ENCODE data around the gene CLMN.
A peak's percentile ranks its signal among the peaks of the same experiment; 100 is the strongest.

Gene CLMN

DNA sequence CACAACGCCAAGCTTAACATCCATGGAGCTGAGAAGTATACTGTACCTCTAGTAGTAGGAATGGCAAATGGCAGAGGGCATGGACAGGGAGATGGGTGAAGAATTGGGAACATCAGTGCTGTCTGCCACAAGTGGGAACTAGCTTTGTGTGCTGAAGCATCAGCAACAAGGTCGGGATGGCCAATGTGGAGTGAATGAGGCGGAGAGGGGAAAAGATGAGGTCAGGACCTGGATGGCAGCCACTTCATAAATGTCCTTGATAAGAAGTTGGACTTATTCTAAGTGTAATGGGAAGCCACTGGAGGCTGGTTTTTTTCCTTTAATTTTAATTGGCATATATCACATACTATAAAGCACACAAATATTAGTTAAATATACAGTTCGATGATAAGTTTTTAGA is 21.9 kb upstream of the CLMN start:
- DNase-seq = no peak

DNA sequence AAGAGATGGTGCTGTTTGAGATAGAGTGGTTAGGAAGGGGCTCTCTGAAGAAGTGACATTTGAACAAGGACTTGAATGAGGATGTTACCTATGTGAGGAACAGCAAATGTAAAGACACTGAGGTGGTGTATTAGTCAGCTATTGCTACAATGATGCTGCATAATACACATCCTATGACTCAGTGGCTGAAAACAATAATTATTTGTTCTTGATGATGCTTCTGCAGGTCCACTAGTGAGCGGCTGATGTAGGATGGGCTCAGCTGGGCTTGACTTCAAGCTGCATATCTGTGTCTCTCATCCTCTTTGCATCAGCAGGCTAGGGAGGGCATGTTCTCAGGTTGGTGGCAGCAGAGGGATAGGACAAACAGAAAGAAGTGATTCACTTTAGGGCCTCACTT is 21.4 kb upstream of the CLMN start:
- DNase-seq = no peak

DNA sequence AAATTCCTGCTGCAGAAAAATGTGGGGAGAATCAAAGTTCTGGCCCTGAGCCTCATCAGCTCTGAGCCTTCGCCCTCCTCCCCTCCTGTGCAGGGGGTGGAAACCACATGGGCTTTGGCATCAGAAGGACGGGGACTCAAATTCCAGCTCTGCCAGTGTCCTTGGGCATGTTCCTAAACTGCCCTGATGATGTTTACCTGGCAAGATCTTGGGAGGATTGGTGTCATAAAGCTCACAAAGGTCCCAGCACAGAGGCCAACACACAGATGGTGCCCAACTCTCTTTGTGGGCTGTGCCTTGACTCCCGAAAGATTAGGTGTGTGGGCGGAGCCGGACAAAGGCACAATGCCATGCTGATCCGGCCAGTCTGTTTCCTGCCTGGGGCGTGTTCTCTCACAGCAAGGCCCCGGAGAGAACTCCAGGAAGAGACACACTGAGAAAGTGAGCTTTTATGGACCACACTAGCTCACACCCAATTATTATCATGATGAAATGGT is 20.5 kb upstream of the CLMN start:
- no peak for DNase-seq

DNA sequence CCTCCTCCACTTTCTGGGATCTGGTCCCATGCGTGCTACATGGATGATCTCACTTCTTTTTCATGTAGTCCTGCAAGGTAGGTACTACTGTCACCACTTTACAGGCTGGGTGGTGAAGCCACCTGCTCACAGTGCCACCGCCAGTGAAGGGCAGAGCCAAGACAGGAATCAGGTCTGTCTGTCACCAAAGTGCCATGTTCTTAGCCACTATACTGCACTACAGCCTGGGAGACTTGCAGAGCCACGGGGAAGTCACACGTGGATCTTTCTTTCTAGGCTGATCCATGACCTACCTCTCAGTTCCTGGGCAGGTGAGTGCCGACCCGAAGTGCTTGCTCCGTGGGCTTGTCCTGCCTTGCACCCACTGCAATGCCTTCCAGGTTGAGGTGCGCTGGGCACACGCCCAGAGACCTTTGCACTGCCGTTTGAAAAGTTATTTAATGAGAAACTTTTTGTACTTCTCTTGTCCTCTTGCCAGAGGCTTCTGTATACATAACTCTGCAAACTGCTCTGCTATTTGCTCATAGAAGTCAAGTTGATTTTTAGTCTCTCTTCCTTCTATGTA is 19.7 kb upstream of the CLMN start:
- DNase-seq = no peak

DNA sequence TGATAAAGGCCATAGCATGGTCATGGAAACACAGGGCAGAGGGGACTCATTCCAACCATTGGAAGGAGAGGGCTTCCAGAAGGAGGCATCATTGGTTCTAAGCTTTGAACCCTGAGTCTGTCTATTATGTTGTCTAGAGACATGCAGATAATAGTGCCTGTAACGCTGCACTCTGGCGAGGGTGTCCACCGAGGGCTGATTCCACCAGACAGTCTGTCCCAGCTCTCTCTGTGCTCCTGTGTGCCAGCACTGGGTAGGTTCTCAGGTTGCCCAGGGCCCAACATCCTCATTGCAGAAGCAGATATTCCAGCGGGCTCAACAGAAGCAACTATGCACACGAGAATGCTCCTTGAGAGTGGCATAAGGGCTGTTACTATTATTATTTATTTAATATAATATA is 18.7 kb upstream of the CLMN start:
- no peak for DNase-seq

DNA sequence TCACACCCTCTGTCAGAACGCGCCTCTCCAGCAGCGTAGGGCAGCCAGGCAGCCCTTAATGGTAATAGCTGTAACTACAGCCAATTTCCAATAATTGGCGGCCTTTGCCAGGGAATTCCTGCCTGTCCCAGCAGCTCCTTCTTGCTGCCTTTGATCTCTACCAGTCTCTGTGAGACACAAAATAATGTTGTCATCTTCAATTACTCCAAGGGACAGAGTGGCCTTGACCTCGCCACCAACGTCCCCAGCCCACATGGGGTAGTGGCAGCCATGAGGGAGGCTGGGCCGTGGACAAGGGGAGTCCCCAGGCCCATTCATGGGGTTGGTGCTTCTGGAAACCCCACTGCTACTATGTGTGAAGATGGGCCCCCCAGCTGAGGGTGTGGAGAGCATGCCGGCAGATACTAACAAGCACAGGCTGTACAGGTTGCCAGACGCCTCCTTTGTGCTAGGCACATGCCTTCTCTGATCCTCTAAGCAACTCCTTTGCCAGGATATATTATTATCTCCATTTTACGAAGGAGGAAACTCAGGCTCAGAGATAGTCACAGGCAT is 17.4 kb upstream of the CLMN start:
- DNase-seq = no peak

DNA sequence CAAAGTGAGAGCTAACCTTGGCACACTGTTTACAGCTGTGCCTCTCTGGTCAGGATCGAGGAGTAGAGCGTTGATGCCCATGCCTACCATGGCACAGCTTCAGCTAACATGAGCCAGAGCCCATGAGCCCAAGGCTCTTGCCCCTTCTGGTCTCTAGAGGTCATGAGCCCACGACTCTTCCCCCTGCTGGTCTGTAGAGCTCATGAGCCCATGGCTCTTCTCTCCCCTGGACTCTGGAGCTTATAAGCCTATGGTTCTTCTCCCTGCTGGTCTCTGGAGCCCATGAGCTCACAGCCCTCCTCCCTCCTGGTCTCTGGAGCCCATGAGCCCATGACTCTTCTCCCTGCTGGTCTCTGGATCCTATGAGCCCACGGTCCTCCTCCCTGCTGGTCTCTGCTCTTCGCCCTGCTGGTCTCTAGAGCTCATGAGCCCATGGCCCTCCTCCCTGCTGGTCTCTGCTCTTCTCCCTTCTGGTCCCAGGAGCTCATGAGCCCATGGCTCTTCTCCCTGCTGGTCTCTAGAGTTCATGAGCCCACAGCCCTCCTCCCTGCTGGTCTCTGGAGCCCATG is 16.6 kb upstream of the CLMN start:
- DNase-seq = no peak

DNA sequence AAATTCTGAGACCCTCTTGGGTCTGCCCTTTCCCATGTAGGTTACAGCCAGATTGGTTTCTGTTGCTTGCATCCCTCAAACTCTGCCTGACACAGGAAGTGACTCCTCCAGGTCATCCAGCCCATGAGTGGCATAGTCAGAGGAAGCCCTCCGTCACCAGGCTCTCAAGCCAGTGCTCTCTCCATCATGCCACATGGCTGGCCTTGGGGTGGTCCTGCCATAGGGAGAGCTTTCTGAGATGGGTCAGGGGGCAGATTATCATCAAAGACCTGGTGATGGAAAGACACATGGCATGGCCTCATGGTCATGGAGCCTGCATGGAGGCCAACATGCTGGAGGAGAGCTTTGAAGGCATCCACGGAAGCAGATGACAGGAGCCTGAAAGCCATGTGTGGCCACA is 15.4 kb upstream of the CLMN start:
- no peak for DNase-seq

DNA sequence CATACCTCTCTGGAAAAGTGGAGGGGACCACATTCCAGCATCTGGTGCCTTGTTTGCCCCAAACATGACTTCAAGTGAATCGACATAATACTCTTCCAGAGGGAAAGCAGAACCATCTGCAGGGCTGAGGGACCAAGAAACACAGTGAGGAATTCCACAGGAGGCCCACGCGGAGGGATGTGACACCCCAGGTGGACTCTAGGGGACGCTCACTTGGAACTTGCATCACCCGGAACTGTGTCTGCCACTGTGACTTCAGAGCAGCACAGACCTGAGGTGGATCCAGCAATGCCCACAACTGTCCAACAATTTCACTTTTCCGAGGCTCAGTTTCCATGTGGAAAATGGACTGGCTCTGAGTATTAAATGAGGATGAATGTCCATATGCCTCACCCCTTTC is 14.3 kb upstream of the CLMN start:
- DNase-seq = no peak

DNA sequence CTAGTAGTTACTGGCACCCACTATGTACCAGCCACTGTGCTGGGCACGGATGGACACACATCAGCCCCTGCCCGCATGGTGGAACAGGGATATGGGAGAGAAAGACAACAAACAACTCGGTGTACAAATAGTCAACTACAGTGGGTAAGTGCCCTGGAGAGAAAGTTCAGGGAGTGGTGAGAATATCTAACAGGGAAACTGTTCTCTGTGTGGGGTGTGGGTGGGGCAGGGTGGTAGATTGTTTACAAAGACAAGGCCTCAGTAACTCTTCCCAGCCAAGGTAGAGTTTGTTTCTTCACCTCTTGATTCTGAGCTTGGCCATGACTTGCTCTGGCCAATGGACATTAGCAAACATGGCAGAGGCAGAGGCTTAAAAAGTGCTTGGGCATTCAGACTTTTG is 12.9 kb upstream of the CLMN start:
- DNase-seq = no peak

DNA sequence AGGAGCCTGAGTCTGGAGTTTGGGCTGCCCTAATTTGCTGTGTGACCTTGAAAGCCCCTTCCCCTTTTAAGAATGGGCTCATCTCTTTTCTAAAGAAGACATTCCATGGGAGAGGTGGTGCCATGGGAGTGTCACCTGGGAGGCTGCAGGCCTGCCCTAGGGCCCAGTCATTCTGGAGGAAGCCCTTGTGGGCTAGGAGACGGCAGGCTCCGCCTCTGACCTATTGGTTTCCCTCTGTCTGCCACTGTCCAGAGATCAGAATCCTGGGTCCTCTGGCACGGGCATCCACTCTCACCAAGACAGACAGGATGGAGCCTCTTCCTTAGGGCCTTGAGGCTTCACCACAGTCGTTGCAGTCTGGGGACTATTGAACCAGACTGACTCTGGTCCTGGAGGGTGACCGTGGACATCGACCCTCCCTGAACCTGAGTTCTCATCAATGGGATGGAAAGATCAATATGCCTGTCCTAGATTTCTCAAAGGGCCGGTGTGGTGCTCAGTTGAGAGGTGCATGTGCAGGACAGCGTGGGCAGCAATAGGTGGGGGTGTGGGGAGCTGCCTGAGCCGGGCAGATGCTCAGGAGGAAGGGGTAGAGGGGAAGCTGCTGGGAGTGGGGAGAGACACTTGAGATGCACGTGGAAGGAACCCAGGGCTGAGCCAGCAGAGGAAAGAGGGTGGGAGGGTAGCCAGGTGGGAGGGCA is 12.2 kb upstream of the CLMN start:
- DNase-seq = no peak

DNA sequence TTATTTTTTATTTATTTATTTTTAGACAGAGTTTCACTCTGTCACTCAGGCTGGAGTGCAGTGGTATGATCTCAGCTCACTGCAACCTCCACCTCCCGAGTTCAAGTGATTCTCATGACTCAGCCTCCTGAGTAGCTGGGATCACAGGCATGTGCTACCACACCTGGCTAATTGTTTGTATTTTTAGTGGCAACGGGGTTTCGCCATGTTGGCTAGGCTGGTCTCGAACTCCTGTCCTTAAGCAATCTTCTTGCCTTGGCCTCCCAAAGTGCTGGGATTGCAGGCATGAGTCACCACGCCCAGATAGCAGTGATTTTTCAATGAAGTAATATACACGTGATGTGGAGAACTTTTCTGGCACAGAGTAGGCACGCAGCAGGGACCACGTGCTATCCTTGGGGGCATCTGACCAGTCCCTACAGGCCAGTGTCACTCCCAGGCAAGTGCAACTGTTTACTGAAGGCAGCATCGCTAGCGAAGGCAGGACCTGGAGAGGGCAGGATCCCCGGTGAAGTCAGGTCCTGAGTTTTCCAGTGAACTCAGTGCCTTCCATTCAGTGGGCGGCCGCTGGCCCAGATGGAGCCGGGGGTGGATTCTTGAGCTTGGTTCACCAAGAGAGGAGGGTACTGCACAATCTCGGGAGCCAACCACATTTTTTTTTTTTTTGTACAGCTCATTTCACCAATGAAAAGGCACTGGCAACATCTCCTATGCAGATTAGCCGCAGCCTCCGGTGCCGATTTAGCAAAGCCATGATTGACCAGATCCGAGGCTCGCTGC is 11.1 kb upstream of the CLMN start:
- no peak for DNase-seq

DNA sequence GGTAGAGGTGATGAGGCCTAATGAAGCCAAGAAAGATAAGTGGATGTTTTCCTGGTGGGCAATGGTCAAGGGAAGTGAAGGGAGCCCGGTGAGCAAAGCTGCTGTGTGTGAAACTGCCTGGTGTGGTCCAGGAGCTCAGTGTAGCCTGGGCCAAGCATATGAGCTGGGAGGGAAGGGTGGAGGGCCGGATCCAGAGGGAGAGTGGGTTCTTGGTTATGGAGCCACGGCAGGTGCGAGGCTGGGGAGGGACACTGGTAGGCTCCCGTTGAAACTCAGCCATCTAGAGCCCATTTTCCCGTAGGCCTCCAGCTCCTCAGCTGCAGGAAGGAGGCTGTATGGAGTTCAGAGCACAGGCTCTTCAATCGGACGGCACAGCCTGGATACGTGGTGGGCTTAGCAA is 10.2 kb upstream of the CLMN start:
- no peak for DNase-seq

DNA sequence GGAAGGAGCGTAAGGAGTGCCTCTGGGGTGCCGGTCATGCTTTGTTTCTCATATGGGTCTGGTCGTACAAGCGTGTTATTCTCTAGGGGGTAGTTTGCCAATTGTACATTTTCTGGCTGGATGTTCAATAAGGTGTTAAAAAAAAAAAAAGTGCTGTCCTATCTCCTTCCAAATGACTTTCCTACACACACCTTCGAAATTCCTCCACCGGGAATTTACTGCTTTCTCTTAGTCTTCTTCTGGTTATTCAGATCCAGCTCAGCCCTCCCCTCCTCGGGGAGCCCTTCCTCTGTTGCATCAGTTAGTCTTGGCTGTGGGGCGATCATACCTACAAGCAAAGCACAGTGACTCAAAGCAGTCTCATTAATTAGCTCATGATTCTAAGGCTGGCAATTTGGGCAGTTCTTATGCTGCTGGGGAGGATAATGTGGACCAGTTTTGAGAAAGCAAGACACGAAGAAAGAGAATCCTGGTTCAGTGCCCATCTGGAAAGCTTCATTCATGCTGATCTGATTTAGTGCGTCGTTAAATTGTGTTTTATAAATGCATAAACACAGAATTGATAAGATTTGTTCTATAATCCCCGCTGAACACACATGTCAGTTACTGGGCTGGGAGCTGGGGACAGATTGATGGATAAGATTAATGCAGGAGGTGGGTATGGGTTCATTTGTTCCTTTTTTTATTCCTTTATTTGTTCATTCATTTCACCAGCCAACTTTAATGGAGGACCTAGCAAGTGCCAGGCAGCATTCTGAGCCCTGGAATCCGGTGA is 9.2 kb upstream of the CLMN start:
- DNase-seq = no peak

DNA sequence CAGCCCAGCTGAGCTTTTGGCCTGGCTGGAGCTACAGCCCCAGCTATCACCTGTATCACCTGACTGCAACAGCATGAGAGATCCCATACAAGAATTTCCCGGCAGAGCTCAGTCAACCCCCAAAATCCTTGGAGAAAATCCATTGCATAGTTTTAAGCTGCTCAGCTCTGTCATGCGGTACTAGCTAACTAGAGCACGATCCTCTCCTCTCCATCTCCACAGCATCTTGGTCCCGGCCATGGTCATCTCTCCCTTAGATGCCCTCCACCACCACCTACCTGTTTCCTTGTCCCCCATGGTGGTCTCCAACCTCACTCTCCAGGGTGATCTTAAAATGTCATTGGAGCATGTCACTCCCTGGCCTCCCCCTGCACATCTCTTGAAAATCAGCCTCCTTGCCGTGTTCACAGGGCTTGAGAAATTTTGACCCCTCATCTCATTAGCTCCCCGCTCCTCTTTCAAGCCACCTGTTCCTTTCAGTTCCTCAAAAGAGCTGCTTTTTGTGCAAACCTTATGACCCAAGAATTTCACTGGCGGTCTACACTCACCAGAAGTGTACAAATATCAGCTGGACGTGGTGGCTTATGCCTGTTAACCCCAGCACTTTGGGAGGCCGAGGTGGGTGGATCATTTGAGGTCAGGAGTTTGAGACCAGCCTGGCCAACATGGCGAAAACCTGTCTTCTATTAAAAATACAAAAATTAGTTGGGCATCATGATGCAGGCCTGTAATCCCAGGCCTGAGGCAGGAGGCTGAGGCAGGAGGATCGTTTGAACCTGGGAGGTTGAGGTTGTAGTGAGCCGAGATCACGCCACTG is 8.1 kb upstream of the CLMN start:
- no peak for DNase-seq

DNA sequence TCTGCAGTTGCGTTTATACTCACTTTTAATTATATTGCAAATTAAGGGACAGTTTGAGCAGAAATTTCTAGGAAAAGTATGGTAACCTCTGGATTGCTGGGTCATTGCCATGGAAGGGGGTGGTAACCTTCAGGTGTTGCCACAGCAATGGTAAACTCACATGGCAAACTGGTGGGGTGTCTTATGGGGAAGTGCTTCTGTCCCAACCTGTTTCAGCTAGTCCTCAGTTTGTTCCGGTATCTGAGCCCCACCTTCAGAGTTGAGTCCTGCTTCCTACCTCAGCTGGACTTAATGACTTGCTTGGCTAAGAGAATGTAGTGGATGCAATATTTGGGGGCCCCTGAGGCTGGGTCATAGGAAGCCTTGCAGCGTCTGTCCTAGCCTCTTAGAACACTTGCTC is 7.3 kb upstream of the CLMN start:
- DNase-seq = no peak

DNA sequence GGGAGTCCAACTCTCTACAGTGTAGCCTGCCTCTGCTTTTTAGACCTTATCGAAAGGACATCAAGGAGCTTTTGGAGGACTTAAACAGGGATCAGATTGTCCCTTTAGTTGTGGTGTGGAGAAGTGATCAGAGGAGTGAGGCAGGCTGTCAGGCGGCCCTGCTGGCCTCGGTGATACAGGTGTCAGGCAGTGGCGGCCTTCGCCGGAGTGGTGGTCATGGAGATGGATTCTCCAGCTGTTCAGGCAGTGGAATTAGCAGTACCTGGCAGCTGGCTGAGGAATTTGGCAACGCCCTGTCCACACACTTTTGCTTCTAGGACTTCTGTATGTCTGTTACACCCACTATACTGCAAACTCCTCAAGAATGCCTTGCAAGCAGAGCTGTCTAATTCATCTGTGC is 4.2 kb upstream of the CLMN start:
- DNase-seq = no peak

DNA sequence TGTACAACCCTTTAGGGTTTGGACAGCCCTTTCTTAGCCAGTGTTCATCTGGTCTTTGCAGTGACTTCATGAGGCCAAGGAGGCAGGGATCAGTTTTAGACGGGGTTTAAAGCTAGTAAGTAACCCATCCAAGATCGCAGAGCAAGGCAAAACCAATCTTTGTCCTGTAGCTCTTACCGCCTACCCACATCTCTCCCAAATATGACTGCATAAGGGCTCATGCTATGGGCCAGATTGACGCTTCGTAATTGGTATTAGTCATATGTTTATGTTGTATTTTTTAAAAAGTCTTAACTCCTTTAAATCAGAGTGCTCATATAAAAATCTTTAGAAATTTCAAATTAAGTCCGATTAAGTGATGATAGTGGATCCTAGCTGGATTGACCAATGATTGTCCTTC is 3.7 kb upstream of the CLMN start:
- DNase-seq = no peak

DNA sequence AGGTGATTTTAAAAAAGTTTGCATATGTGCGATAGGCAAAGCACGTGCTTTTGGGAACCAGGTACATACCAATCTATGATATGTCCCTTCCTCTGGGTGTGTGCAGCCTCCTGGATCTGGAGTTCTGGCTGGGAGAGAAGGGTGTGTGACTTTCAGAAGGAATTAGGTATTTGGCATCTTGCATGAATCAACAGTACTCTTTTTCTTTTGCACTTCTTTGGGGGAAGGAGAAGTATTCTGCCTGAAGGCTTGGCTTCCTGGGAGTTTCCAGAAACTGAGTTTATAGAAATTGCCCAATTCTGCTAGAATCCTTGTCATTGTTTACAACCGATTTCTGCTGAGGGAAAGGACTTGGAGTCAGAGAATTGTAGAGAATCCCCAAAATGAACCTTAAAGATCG is 2.9 kb upstream of the CLMN start:
- peak; percentile 18 for DNase-seq

DNA sequence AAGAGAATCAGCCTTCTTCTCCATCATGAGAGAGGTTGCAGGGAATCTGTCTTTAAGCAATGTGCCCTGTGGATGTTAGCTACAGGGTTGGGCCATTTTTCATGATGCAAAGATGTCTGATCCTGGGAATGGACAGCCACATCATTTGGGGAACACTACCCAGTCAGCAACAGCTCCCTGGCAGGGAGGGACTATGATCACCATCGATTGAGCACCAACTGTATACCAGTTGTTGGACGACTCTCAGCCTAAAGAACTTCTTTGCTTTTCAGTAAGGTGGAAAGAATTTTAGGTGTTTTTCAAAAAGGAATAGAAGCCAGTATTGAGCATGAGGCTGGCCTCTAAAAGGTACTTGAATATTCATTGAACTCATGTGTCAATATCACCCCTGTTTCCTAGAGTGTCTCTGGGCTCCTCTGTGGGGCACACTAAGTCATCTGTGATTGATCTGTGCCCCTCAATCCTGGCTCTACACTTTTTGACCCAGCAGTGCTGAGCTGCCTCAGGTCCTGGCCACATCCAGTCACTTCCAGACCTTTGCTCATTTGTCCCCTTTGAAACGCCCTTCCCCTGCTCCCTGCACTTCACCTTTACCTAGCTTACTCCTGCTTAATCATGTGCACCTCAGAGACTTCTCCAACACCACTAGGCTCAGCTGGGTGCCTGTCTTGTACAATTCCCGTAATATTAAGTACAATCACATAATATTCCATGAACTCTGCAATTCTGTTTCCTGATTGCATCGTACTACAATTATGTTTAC is 2.2 kb upstream of the CLMN start:
- DNase-seq = no peak

DNA sequence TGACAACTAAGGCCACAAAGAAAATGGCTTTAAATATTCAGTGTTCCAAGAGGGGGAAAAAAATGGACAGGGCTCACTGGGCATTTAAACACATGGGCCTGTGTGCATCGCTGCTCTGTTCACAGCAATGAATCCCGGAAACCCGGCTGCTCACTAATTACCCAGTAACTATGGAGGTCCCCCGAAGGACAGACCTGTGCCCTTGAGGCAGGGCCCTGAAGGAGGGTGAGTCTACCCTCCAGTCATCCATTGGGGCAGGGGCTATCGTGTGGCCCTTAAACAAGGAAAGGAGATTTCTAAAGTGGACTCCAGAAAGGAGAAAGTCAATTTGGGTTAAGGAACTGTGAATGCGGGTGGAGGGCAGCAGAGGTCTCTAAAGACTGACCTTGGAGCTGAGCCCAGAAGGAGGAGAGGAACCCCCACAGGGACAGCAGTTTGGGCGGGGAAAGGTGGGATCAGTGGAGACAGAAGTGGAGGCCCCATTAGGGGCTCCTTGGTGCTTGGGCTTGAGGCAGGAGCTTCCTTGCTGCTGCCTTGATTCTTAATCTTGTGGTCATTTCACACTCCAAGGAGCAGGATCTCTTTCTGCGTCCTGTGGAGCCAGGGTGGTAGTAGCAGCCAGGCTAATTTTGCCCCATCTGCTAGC is 1.4 kb upstream of the CLMN start:
- DNase-seq = no peak

Measured in NCI-H226 (cell line).